ENCODE results near the gene ZMYND8.

DNA sequence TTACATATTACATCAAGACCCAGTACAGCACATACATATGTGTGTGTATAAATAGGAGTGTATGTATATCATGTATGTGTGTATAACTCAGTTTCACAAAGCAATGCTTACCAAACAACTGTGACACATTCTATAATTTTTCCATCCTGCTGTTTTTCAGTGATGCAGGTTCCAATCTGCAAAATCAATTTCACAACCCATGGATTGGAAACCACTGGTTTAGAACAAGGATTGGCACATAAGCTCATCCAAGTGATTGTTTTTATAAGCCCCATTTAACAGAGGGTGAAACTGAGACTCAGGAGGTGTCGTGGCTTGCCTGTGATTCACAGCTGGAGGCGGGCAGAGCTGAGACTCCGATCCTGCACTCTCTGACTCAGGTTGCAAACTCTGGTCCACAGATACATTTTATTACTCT is 158.2 kb downstream of the ZMYND8 start:
- TF ChIP-seq, protein P1, sequence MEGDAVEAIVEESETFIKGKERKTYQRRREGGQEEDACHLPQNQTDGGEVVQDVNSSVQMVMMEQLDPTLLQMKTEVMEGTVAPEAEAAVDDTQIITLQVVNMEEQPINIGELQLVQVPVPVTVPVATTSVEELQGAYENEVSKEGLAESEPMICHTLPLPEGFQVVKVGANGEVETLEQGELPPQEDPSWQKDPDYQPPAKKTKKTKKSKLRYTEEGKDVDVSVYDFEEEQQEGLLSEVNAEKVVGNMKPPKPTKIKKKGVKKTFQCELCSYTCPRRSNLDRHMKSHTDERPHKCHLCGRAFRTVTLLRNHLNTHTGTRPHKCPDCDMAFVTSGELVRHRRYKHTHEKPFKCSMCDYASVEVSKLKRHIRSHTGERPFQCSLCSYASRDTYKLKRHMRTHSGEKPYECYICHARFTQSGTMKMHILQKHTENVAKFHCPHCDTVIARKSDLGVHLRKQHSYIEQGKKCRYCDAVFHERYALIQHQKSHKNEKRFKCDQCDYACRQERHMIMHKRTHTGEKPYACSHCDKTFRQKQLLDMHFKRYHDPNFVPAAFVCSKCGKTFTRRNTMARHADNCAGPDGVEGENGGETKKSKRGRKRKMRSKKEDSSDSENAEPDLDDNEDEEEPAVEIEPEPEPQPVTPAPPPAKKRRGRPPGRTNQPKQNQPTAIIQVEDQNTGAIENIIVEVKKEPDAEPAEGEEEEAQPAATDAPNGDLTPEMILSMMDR (IDR thresholded peaks at IDR 0.05; ENCODE audit: low read length), result no peak
- TF ChIP-seq EZH2 (IDR thresholded peaks at IDR 0.05; ENCODE audit: borderline replicate concordance, low read length), result no peak

Measured in OCI-LY1 (cell line).